HEK293T (cell line): ENCODE measurements around the gene FAM229A.

ENCODE experiments used
- NFRKB ChIP-seq: fragments of 450-650 bp; IDR thresholded peaks from 2 replicates; pipeline ENCODE4 v1.6.1; 2016; ENCODE audit warnings: mild to moderate bottlenecking, moderate library complexity
- ZNF384 ChIP-seq: fragments of 450-650 bp; IDR thresholded peaks from 2 replicates; pipeline ENCODE4 v1.6.1; 2016

- TF ChIP-seq ZNF384 (no peak), NFRKB (no peak)
Measured at GRCh38 chr1:32334274-32334861, 27.9 kb downstream of the FAM229A start.
